CMK (cell line): ENCODE data around the gene OR2V1.
"Not testable (repeated sequence)": the region's sequence is repeated elsewhere in the genome, so short reads cannot be mapped to it uniquely, and the experiment has no call there.

Experiments
- DNase-seq: peaks from one replicate; pipeline ENCODE4 v3.0.0-alpha.2; 2010; ENCODE audit warnings: low read depth

Gene OR2V1

DNA sequence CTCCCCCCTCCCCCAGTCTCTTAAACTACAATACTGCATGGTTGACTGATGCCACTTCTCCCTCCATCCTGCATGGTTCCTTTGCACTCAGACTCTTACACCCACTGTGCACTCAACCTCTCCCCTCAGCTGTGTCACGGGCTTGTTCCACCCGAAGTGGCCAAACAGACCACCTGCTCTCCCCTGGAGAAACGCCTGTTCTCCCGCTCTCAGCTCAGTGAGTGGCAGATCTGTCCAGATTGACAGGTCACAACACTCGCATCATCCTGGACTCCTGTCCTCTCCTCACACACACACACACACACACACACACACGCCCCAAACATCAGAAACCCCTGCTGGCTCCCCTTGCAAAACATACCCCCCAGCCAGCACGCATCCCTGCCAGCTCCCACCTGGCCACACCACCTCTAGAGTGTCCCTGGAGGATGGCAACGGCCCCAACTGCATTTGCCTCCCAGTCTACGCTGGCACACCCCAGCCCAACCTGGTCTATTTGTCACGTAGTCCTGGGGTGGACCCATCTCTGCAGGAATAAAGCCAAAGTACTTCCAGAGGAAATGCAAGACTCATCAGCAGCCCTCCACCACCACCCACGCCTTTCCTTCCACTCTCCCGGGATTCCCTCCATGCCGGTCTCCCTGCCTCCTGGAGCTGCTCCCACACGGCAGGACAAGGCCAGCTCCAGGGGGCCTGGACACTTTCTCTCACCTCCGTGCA lies 2.9 kb downstream of the OR2V1 start:
- DNase-seq = no peak

DNA sequence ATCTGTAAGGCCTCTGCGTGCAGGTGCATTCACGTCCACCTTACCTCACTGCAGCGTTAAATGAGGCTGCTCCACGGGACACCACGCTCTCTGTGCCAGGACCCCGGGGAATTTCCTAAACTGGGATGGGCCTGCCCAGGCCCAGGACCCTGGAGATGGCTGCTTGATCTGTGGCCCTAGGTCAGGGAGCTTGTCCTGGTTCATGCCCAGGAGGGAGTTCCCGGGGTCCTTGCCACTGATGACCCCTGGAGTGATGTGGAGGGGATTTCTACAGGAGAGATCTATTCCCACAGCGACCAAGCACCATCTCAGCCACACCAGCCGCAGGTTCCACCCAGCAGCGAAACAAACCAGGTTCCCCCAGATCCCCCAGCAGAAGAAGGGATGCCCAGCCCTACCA lies 3.5 kb downstream of the OR2V1 start:
- no peak for DNase-seq

DNA sequence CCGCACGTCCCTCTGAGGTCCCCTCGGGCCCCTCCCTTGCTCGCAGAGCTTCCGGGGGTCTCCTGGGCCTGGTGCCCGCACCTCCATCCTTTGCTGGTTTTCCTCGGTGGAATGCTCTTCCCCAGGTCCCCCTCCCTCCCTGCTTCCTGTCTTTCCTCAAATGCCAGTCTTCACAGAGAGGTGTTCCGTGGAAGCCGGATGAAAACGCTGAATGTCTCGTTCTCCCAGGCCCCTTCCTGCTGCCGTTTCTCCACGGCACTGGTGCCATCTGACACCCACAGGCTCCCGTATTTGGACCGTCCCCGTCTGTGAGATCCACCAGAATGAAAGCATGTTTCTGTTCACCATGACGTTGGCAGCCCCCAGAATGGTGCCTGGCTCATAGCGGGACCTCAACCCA lies 4.1 kb downstream of the OR2V1 start:
- no peak for DNase-seq

DNA sequence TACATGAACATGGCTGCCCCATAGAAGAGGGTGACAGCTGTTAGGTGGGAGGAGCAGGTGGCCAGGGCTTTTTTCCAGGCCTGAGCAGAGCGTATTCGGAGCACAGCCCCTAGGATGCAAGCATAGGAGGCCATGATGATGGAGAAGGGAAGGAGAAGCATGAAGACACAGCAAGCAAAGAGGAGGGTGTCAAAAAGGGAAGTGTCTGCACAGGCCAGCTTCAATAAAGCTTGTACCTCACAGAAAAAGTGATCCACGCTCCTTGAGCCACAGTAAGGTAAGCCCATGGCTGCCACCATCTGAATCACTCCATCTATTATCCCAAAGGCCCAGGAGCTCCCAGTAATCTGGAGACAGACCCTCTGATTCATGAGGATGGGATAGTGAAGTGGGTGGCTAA lies 6.4 kb downstream of the OR2V1 start:
- no peak for DNase-seq

DNA sequence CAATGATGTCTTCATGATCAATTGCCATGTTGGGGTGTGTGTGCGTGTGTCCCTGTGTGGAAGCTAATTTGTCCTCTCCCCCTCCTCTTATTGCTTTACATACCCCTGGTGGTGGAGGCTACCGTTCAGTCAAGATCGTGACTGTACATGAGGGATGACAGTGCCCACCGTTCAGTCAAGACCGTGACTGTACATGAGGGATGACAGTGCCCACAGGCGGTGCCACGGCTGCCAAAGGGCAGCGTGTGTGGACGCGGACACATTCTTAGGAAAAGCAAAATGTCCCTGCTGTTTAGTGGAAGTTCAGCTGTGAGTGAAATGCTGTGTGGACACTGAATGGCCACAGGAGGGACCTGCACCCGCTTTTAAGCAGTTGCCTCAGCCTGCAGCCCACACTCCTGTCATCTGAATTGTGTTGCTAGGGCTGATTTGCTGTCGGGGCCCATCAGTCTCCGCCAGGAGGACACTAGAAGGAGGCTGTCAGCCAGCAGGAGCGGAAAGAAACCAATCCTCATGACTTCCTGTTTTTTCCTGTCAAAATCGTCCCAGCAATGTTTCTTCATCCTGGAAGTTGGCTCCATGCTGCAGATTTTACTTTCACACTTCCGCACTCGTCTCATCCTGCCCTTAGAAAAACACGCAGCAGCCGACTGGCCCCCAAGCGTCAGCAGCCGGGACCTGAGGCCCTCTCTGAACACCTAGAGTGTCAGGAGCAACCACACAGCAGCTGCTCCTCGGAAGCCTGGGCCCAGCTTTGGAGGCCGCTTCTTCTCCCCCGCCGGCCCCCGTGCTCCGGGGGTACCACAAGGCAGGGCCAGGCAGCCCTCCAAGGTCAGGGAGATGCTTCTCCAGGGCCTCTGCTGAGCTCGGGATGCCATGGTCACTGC lies 9.1 kb downstream of the OR2V1 start:
- DNase-seq = no peak

DNA sequence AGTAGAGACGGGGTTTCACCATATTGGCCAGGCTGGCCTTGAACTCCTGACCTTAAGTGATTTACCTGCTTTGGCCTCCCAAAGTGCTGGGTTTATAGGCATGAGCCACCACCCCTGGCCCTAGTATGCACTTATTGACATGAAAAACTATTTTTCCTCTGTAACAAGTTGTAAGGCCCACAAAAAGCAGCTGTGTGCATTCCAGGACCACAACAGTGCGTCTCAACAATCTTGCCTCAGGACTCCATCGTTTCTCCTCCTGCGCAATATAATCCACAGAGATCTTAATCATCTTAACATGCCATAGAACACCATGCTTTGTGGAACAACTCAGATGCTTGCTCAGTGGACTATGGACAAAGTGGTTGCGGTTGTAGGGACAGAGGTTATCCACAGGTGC lies 10.2 kb downstream of the OR2V1 start:
- no peak for DNase-seq

DNA sequence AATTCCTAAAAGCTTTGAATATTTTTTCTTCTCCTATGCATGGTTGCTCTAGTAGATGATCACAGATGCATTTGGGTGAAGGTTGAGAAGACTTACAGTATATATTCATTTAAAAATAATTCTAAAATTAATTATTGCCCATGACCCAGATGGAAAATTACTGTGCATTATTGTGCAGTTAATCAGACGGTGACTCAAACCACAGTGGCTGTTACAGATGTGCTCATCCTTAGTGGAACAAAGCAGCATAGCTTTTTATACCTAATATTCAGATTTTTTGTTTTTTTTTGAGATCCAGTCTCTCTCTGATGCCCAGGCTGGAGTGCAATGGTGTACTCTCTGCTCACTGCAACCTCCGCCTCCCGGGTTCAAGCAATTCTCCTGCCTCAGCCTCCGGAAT lies 10.7 kb downstream of the OR2V1 start:
- no peak for DNase-seq

DNA sequence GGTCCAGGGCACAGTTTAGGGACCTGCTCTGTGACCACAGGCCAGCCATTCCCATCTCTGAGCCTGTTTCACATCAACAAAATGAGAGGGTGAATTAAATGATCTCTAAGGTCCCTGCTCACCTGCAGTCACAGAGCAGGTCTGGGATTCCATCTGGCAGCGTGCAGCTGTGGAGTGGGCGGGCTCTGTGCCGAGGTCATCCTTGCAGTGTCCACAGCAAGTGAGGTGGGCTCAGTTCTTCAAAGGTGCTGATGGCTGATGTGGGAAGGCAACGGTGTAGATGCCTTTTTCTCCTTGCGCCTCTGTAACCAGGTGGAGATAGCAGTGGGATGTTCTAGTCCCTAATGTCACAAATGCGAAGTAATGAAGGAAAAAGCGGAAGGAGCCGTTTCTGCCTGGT lies 11.9 kb downstream of the OR2V1 start:
- no peak for DNase-seq

DNA sequence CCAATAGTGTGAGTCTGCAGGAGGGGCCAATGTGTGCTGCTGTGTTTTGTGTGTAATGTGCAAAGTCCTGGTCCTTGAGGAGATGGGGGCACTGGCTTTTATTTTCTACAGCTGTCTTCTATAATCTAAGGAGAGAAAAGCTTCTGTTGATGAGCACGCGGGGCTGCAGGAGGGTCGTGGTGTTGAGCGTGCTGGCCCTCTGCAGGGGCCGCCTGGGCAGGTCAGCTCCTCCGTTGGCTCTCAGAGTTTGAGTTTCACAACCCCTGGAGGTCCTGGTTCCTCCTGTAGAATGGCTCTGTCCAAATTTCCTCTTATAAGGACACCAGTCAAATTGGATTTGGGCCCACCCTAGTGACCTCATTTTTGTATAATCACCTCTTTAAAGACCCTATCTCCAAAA lies 12.6 kb downstream of the OR2V1 start:
- no peak for DNase-seq

DNA sequence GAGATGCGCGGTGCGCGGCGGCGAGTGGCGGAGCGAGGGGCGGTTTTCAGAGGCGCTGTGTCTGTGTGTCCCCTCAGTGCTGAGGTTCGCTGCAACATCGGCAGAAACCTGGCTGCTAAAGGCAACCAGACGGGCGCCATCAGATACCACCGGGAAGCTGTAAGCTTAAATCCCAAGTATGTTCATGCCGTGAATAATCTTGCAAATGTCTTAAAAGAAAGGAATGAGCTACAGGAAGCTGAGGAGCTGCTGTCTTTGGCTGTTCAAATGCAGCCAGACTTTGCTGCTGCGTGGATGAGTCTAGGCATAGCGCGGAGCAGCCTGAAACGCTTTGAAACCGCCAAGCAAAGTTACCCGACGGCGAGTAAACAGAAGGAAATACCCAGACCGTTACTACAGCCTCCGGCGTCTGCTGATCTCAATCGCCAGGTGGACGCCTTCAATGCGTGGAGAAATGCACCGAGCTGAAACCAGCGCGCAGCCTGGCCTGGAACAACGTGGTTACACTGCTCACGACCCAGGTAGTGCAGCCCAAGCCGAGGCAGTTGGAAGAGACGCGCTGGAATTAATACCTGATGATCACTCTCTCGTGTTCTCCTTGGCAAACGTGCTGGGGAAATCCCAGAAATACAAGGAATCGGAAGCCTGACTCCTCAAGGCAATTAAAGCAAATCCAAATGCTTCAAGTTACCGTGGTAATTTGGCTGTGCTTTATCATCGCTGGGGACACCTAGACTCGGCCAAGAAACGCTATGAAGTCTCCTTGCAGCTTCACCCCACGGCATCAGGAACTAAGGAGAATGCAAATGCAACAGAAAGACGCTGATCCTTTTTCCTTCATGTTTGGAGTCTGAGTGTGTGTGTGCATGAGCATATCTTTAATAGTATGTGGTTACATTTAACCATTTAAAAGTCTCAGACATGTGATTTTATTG lies 15.9 kb downstream of the OR2V1 start:
- DNase-seq = no peak

DNA sequence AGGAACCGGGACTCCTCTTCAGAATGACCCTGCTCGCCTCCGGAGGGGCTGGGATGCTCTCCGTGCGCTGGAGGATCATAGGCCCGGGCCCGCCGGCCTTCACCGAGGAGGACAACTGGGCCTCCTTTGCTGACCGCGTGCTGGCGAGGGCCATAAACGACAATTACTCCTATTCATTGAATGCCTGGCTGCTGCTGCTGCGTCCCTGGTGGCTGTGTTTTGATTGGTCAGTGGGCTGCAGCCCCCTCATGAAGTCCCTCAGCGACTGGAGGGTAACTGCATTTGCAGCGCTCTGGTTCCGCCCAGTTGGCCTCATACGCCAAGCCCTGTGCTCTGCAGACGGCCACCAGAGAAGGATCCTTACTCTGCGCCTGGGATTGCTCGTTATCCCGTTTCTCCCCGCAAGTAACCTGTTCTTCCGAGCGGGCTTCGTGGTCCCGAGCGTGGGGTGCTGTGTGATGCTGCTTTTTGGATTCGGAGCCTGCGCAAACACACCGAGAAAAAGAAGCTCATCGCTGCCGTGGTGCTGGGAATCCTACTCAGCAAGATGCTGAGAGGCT lies 16.6 kb downstream of the OR2V1 start:
- no peak for DNase-seq

DNA sequence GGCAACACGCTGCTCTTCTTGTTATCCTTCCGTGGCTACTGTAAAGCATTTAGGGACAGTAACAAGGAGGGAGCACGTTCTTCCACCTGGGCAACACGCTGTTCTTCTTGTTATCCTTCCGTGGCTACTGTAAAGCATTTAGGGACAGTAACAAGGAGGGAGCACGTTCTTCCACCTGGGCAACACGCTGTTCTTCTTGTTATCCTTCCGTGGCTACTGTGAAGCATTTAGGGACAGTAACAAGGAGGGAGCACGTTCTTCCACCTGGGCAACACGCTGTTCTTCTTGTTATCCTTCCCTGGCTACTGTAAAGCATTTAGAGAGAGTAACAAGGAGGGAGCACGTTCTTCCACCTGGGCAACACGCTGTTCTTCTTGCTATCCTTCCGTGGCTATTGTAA lies 17.4 kb downstream of the OR2V1 start:
- DNase-seq = not testable (repeated sequence)

DNA sequence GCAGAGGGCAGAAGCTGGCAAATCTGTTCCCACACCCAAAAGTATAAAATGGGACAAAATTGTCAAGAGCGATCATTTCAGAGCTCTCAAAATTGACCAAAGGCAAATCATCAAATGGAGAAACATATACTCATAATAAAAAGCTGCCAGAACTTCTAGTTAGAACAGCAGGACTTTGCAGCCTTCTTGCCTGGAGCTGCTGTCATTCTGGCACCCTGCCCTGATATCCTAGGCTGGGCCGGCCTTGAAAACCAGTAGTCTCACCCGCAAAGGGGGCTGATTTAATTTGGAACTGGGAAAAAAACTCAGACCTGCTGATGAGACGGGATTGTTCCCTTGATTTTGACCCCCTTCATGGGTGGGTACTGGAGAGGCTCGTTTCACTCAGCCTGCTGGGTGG lies 18.5 kb downstream of the OR2V1 start:
- no peak for DNase-seq

DNA sequence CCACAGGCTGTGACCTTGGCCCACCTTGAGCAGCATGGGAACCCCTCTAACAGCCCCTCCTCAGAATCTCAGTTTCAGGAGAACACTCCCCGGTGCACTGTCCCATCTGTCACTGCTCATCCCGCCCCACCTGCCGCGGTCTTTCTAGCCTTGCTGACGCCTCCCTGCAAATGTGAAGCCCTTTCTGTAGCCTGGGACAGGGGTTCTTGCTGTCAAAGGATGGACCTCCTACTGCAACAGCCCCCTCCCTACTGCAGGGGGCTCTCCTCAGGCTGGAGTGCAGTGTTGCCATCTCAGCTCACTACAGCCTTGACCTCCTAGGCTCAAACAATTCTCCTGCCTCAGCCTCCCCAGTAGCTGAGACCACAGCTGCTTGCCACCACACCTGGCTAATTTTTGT lies 20.0 kb downstream of the OR2V1 start:
- DNase-seq = no peak

DNA sequence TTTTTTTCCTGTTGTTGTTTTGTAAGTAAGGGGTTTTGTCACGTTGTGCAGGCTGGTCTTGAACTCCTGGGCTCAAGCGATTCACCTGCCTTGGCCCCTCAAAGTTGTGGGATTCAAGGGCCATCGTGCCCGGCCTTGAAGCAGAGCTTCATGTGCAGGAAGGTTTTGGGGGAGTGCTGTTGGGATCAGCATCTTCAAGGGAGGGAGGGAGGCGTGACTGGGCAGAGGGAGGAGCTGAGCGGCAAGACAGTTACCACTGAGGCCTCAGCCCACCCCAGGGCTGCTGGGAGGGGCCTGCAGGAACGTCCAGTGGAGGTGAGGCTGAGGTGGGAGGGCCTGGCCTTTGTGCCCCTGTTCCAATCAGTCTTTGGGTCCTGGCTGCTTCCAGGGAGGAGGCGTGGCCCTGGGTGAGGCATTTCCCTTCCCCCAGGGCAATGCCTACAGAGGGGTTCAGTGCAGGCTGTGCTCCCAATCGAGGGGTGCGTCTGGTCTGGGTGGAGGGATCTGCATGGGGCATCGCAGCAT lies 21.4 kb downstream of the OR2V1 start:
- no peak for DNase-seq

DNA sequence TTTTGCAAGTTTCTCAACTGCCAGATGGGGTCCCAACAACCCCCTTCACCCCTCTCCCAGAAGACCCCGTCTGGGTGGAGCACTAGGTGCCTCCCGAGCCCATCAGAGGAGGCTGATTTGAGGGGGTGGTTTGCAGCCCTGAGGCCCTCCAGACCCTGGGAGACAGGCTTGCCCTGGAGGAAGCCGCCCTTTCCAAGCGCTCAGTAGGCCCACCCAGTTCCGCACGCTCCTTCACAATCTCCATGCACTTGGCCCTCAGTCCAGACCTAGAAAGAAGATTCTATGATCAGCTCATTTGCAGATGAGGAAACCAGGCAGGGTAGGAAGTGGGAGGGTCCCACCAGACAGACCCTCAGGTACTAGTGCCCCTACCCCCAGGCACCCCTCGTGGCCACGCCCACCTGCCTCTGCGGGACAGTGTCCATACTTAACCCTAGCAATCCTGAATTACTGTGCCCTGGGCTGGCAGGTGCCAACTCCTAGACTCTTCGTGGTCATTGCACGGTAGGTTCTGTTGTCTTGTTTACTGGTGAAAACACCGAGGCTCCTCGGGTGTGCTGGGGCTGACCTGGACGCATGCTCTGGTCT lies 22.3 kb downstream of the OR2V1 start:
- no peak for DNase-seq

DNA sequence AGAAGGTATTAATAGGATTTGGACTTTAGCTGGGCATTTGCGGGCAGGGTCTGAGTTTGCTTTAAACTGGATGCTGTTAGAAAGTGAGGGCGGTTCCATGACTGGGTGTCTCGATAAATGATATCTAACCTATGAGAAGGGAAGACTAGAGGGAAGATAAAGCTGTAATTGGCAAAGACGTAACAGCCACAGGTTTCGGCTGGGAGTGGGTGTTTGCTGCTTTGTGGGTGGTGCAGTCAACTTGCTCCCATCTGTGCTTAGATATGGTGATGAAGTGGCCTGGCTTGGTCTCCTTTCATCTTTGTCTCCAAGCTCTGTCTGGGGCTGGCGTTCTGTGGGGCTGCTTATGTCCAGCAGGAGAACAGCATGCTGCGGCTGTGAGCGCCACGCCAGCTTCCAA lies 23.3 kb downstream of the OR2V1 start:
- no peak for DNase-seq

DNA sequence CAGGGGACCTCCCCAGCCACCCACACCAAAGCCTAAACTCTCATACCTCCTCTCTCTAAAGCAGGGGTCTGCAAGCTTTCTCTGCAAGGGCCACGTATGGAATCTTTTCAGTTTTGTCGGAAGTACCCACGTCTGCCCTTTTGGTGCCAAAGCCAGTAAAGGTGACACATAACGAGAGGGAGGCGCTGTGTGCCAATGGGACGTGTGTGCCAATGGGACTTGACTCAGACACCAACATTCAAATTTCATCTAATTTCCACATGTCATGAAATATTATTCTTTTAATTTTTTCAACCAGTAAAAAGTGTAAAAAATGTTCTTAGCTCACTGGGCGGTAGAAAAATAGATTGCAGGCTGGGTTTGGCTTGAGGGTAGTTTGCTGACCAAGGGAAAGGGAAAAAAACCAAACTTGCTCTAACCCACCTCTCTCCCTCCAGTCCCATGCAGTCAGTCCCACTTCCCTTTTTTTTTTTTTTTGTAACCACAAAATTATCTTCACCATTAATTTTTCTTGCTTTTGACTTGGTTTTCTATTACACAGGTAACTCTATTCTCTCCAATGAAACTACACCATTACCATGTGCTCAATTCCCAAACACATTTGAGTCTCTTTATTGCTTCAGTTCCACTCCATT lies 25.5 kb downstream of the OR2V1 start:
- no peak for DNase-seq

DNA sequence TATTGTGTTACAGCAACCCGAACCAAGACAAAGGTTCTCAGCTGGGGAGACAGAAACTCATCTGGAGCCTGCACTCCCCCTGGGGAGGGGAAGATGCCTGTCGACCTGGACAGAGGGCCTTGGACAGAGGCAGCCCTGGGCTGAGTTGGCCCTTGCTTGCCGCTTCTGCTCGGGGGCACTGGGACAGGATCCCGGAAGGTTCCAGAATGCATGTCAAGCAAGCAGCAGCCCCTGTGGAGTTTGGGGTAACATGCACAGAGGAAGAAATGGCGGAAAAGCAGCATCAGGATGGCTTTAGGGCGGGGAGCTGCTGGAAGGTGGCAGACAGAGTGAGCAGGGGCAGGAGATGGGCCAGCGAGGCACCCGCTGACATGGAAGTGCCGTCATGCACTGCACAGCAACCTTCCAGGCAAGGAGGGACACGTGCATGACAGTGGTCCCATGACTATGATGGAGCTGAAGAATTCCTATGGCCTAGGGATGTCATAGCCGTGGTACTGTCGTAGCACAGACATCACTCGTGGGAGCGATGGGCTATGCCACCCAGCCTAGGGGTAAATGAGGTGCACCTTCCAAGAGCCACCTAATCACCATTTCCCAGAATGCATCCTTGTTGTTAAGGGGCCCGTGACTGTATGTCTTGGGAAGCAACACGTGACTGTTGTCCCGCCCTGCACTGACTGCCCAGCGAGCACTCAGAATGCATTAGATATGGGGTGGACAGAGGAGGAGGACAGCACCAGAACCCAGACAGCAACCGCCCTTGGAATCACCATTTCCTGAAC lies 26.2 kb downstream of the OR2V1 start:
- not testable (repeated sequence) for DNase-seq

DNA sequence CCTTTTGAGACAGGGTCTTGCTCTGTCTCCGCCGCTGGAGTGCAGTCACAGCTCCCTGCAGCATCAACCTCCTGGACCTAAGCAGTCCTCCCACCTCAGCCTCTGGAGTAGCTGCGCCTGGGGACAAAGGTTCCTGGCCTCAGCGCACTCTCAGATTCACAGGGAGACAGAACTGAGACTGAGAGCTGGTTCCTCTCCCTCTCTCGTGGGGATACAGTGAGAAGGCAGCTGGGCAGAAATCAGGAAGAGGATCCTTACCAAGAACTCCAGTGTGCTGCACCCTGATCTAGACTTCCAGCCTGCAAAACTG lies 26.8 kb downstream of the OR2V1 start:
- not testable (repeated sequence) for DNase-seq
